Glutamatergic neuron (in vitro differentiated cells): ENCODE measurements around the gene IRX6. TPM values are rescaled to one million over a fixed set of nuclear protein-coding genes. Genes with fewer than 3 reads are reported as not detected.

Source experiments
- DNase-seq: peaks from one replicate; pipeline ENCODE4 v3.0.0; 2022
- H3K27ac Mint-ChIP-seq: one replicate; pipeline ENCODE4 v1.8.0; 2020; ENCODE audit warnings: mild to moderate bottlenecking, mixed read lengths, inconsistent platforms; ENCODE audit not compliant: unreplicated experiment
- H3K27me3 Mint-ChIP-seq: one replicate; pipeline ENCODE4 v1.8.0; 2020; ENCODE audit warnings: mild to moderate bottlenecking, moderate library complexity, mixed read lengths, inconsistent platforms; ENCODE audit not compliant: unreplicated experiment
- H3K36me3 Mint-ChIP-seq: one replicate; pipeline ENCODE4 v1.8.0; 2020; ENCODE audit warnings: mild to moderate bottlenecking, mixed read lengths, inconsistent platforms; ENCODE audit not compliant: unreplicated experiment
- H3K4me1 Mint-ChIP-seq: one replicate; pipeline ENCODE4 v1.8.0; 2020; ENCODE audit warnings: mild to moderate bottlenecking, low read depth, mixed read lengths, inconsistent platforms; ENCODE audit not compliant: unreplicated experiment
- H3K4me3 Mint-ChIP-seq: one replicate; pipeline ENCODE4 v1.8.0; 2020; ENCODE audit warnings: mild to moderate bottlenecking, mixed read lengths, inconsistent platforms; ENCODE audit not compliant: unreplicated experiment
- H3K9me3 Mint-ChIP-seq: one replicate; pipeline ENCODE4 v1.8.0; 2020; ENCODE audit warnings: mild to moderate bottlenecking, moderate library complexity, mixed read lengths, inconsistent platforms; ENCODE audit not compliant: unreplicated experiment
- total RNA-seq: library from RNA; stranded (reverse); fragmentation: NEBNext Ultra II Directional; extraction: Animal tissue kit (Norgen Biotek cat#: 25700); gene quantifications from one replicate; pipeline ENCODE4 v1.2.1, GENCODE V29; 2021; ENCODE audit not compliant: unreplicated experiment
- TF ChIP-seq, protein P1 (sequence below): fragments of 200-600 bp; sonication (generic); IDR thresholded peaks from one replicate; pipeline ENCODE4 v1.5.0; 2021; ENCODE audit not compliant: partially characterized antibody, unreplicated experiment

Gene IRX6
- total RNA-seq, 1 donor from 2014 or later: not detected

DNA sequence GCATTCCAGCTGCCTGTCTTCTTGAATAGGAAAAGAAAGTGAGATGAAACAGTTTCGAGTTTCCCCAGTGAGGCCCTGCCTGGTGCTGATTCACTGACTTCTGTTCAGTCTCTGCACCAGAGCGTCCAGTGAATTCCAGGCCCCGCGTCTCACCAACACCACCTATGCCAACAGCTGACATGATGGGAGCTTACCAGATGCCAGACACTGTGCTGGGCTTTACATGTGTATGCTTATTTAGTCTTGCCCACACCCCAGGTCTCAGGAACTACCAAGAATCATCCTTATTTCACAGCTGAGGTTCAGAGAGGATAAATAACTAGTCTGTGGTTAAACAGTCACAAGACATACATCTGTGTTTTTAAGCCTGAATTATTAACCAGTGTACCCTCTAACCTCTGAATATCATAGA is 29.1 kb upstream of the IRX6 start:
- H3K36me3 Mint-ChIP-seq: peaks cover 7% of the 10 kb centered on the region
- no peak overlapping the region for H3K27ac Mint-ChIP-seq

DNA sequence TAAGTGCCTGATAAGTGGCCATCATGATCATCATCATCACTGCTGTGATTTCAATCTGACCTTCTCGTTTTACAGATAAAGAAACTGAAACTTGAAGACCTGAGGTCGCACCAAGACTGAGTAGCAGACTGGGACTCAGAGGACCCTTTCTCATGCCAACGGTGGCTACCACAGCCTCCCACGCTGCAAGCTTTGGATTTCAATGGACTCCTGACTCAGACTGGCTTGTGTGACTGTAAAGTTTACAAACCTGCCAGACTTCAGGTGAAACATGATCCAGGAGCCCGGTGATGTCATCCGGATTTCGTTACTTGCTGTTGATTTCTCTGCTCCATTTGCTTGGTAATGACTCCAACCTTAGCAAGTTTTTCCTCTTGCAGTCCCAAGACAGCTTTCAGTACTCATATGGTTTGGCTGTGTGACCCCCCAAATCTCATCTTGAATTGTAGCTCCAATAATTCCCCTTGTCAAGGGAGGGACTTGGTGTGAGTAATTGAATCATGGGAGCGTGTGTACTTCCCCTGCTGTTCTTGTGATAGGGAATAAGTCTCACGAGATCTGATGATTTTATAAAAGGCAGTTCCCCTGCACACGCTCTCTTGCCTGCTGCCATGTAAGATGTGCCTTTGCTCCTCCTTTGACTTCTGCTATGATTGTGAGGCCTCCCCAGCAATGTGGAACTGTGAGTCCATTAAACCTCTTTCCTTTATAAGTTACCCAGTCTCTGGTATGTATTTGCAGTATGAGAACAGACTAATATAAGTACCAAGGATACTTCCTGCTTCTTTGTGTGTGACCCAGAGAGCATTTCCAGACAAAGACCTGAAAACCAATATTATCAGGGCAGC is 26.7 kb upstream of the IRX6 start:
- Mint-ChIP-seq H3K36me3 (peaks cover 7% of the 10 kb centered on the region), H3K4me1 (peaks cover 4% of the 10 kb centered on the region), H3K27me3 (peaks cover 3% of the 10 kb centered on the region), H3K4me3 (no peak overlapping the region), H3K27ac (no peak overlapping the region), H3K9me3 (peaks cover 4% of the 10 kb centered on the region)
- no peak for DNase-seq
- TF ChIP-seq, protein P1, sequence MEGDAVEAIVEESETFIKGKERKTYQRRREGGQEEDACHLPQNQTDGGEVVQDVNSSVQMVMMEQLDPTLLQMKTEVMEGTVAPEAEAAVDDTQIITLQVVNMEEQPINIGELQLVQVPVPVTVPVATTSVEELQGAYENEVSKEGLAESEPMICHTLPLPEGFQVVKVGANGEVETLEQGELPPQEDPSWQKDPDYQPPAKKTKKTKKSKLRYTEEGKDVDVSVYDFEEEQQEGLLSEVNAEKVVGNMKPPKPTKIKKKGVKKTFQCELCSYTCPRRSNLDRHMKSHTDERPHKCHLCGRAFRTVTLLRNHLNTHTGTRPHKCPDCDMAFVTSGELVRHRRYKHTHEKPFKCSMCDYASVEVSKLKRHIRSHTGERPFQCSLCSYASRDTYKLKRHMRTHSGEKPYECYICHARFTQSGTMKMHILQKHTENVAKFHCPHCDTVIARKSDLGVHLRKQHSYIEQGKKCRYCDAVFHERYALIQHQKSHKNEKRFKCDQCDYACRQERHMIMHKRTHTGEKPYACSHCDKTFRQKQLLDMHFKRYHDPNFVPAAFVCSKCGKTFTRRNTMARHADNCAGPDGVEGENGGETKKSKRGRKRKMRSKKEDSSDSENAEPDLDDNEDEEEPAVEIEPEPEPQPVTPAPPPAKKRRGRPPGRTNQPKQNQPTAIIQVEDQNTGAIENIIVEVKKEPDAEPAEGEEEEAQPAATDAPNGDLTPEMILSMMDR: no peak

More for the DNA sequence above, 29.1 kb upstream of the IRX6 start:
- Mint-ChIP-seq H3K4me1 (peaks cover 6% of the 10 kb centered on the region), H3K27me3 (peaks cover 3% of the 10 kb centered on the region), H3K4me3 (no peak overlapping the region), H3K9me3 (peaks cover 4% of the 10 kb centered on the region)
- TF ChIP-seq, protein P1: no peak
- DNase-seq: no peak

DNA sequence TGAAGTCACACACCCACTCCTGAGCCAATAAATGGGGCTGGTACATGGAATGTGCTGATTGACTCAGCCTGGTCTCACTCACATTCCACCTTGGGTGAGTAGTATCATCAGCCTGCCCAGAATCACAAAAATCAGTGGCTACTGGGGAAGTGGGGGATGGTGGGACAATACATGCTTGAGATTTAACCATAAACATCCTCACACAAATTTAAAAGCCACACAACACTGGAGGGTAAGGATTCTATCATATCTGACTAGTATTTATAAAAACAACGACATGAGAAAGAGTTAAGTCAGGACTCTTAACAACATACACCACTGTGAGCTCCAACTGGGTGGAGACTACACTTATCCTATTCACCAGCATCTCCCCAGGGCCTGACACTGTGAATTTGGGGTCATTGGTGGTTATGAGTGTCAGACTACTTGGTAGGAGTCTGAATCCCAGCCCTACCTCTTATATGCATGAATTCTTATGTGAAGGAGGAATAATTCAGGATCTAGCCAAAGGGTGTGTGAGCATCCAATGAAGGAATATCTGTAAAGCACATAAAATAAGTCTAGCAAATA is 26.0 kb upstream of the IRX6 start:
- TF ChIP-seq, protein P1: no peak
- no peak for DNase-seq
- peaks cover 3% of the 10 kb centered on the region for H3K27me3 Mint-ChIP-seq
- peaks cover 7% of the 10 kb centered on the region for H3K36me3 Mint-ChIP-seq
- H3K27ac Mint-ChIP-seq: no peak overlapping the region
- peaks cover 4% of the 10 kb centered on the region for H3K9me3 Mint-ChIP-seq
- H3K4me1 Mint-ChIP-seq: no peaks in the 10 kb centered on the region
- no peak overlapping the region for H3K4me3 Mint-ChIP-seq

GRCh38 chr16:55301385-55302008 is 22.5 kb upstream of the IRX6 start:
- peaks cover 4% of the 10 kb centered on the region for H3K9me3 Mint-ChIP-seq
- no peaks in the 10 kb centered on the region for H3K4me1 Mint-ChIP-seq
- TF ChIP-seq, protein P1: no peak
- no peak for DNase-seq
- peaks cover 7% of the 10 kb centered on the region for H3K36me3 Mint-ChIP-seq
- H3K4me3 Mint-ChIP-seq: no peak overlapping the region
- no peak overlapping the region for H3K27ac Mint-ChIP-seq
- H3K27me3 Mint-ChIP-seq: peaks cover 3% of the 10 kb centered on the region

GRCh38 chr16:55302635-55303034 is 21.4 kb upstream of the IRX6 start:
- Mint-ChIP-seq H3K9me3 (peaks cover 2% of the 10 kb centered on the region), H3K27ac (no peak overlapping the region), H3K27me3 (peaks cover 1% of the 10 kb centered on the region), H3K36me3 (peaks cover 3% of the 10 kb centered on the region), H3K4me3 (no peak overlapping the region), H3K4me1 (no peaks in the 10 kb centered on the region)
- no peak for DNase-seq
- TF ChIP-seq, protein P1: no peak
